ENCODE data around the gene CD163.
"Not testable (repeated sequence)": the region's sequence is repeated elsewhere in the genome, so short reads cannot be mapped to it uniquely, and the experiment has no call there.

Gene CD163

DNA sequence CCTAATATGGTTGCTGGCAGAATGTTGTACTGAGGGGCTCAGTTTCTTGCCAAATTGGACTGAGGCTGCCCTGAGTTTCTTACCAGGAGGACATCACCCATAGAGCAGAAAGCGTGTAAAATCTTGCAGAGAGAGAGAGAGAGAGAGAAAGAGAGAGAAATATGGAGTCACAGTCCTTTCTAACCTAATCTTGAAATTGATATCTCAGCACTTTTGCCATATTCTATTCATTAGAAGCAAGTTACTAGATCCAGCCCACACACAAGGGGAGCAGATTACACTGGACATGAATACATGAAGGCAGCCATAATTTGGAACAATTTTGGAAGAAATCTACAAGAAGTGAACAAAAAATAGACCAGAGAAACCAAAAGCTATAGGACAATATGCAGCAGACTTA is 55.5 kb downstream of the CD163 start:
- no peak for DNase-seq

DNA sequence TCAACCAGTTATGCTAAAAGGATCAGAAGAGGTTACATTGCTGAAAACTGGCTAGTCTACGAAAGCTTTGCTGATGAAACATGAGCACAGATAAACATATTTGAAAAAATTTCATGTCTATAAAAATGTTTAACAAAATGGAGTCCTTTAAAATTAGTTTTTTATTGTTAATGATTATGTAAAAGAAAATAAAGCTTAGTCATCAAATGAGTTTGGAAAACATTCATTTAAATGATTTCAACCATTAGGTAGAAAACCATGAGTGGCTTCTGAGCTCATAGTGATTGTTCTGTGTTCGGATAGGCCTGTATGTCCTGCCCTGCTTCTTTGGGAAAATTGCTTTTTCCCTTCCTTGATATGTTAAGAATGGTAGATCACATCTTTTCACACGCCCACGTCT is 59.0 kb downstream of the CD163 start:
- DNase-seq: no peak

DNA sequence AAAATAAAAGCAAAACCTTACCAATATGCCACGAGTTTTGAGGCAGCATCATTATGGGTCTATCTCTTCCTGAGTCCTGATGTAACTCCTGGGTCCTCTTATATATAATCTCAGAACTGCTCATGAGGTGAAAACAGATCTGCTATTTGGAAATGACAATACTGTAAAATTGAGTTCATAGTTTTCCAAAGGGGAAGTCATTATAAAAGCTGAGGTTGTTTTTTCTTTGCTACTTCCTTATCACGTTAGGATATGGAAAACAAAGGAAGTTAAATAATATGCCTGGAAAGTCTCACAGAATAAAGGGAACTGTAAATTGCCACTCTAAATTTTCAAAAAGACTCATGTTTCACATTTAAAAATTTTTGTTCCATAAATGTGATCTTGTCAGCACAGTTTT is 59.5 kb downstream of the CD163 start, which contains the start of gene CD163L1:
CD163L1 (minus strand) TSS at position 78 of the 400 bp plus-strand sequence; CDS start at position 52, 26 bp downstream.
- no peak for DNase-seq

DNA sequence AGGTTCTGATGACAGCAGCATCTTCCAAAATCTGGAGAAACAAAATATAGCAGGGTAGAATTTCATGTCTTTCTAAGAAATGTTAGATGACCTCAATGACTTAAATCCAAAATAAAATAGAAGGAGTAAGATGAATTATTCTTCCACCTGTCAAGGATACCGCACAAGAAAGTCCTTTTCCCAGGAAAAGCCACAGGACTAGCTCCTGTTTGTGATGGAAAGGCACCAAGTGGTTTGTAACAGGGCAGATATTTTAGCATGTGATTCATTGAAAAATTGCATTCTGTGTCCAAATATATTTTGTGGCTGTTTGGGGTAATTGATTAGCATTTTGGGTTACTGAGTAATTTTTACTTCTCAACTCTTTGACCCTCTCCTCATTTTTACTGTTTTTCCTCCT is 62.4 kb downstream of the CD163 start:
- DNase-seq: no peak

DNA sequence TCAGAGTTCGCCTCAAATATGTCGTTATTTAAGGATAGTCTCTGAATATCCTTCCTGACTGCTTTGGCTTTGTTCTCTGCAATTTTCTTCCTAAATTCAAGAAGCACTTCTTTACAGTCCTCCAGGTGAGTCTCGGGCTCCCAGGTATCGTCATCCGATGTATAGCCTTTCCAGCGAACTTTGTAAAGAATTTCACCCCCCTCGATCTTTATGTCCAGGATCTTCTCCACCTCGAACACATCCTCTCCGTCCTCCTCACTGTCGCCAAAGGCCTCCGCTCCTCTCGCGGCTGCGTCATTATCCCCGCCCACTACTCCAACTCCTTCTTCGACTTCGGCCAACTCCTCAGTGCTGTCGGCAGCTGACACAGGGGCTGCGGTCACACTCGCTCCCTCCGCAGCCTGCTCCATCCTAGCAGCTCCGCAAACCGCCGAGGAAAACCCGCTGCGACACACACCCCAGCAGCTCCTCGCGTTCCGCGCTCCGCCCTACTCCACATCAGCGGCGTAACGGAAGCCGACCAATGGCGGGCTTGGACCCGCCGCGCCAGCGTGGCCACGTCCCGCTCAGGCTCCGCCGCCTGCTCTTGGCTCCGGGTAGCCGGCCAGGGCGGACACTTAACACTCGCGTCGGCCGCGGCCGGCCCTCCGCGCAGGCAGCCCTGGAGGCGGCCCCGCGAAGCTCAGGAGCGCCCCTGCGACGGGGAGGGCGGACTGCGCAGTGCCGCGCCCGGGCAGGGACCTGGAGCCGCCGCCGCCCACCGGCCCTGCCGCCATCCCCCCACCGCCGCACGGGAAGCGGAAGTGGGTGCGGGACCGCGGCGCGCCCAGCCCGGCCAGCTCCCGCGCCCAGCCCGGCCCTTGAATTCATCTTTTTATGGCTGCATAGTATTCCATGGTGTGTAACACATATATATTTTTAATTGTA is 63.7 kb downstream of the CD163 start:
- no peak for DNase-seq

DNA sequence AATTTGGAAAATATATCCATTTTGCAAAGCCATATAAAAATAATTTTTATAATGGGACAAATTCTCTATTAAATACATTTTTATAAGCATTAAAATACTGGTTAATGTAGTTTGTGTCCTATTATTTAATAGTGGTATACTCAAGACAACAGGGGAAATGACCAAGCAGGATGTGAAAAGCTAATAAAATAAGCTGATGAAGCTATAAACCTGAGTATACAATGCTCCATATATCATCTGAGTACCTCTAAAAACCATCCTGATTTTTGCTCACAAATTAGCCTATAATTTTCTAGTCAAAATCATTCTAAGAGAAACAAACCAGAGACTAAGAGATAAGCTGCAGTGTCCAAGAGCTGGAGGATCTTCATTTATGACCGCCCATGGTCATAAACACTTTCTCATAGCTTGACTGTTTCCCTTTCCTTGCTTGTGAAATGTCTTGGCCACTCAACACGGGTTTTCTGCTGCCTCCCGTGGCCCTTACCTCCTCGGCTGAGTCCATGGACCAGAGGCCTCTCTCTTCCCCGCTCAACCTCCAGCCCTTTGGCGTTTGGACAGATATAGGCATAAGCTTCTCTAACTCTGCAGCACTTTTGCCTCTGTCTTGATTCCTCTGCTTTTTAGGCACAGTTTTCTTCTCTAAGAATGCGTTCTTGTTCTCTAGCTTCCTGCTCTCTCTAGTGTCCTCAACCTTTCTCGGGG is 65.1 kb downstream of the CD163 start:
- DNase-seq: not testable (repeated sequence)

DNA sequence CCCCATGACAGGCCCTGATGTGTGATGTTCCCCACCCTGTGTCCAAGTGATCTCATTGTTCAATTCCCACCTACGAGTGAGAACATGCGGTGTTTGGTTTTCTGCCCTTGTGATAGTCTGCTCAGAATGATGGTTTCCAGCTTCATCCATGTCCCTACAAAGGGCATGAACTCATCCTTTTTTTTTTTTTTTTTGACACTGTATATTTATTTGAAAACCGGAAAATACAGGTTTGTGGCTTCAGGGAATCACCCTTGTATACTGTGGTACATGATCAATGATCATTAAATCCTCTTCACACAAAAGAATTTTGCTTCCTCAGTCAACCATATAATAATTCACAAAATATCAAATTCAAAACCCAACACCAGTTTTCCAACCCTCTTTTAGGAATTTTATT is 66.1 kb downstream of the CD163 start:
- not testable (repeated sequence) for DNase-seq

DNA sequence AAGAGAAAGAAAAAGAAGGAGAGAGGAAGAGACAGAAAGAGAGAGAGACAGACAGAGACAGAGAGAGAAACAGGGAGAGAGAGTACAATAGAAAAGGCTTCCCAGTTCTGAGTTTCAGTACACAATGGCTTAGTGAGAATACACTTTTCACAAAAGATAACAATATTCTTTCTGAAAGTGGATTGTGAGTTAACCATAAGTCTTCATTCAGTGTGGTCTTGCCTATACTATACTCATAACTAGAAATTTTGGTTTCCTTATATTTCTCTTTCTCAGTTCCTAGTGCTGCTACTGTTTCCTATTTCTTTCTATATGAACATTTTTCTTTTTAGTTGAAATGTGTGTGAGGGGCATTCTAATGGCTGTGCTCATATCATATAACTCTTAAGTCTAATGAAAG is 68.9 kb downstream of the CD163 start:
- DNase-seq: no peak

DNA sequence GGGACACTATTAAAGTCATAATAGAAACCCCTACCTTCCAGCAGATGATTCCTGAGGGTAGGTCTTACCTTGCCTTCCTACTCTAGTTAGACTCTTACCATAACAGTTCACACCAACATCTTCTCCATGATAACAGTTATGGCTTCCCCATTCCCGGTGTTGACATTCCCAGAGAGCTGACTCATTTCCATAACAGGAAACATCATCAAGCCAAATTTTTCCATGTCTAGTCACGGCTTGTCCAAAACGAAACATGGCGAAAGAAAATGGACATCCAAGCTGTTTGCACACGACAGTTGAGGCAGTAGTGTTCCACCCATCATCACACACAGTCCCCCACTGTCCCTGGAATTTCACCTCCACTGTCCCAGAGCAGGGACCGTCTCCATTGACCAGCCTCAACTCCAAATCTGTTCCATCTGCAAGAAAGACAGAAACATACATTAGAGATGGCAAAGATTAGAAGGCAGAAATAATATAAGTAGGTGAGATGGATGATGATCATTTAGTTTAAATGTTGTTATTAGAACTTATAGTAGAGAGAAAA is 70.2 kb downstream of the CD163 start:
- no peak for DNase-seq

DNA sequence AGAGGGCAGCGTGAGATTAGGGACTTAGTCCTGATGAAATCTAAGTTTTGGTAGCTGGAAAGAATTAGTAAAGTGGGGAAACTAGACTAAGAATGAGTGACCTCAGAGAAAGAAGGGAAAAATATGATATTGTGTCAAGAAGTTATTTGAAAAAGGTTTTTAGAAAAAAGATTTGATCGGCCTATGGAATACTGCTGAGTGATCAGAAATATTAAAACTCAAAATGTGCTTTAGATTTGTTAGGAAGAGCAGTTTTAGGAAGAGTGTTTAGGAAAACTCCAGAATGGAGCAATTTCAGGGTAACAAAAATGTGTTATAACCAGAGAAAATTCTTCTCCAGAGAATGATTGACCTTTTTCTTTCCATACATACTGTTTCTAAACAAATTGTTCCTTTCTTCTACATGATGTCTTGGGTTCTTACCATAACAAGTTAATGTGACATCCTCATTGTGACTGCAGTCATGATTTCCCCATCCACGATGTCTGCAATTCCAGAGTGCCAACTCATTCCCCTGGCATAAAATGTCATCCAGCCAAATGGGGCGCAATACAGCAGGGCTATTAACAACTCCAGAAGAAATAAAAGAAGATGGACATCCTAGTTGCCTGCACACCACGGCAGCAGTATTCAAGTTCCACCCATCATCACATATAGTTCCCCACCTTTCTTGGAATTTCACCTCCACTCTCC is 71.4 kb downstream of the CD163 start:
- no peak for DNase-seq

Measured in bone marrow (tissue), 2 donors.